Nephron progenitor cell (in vitro differentiated cells): ENCODE results near the gene TLN1.

ENCODE experiments used
- DNase-seq: peaks from one replicate; pipeline ENCODE4 v3.0.0; 2021
- H3K27ac Mint-ChIP-seq: 2 replicates; pipeline ENCODE4 v1.8.0; 2021; ENCODE audit warnings: mild to moderate bottlenecking, moderate library complexity, mixed read lengths
- H3K27me3 Mint-ChIP-seq: 2 replicates; pipeline ENCODE4 v1.8.0; 2021; ENCODE audit warnings: mild to moderate bottlenecking, low read depth, mixed read lengths; ENCODE audit not compliant: poor library complexity
- H3K36me3 Mint-ChIP-seq: 2 replicates; pipeline ENCODE4 v1.8.0; 2021; ENCODE audit warnings: low read depth, mixed read lengths
- H3K4me1 Mint-ChIP-seq: 2 replicates; pipeline ENCODE4 v1.8.0; 2021; ENCODE audit warnings: mixed read lengths
- H3K4me3 Mint-ChIP-seq: 2 replicates; pipeline ENCODE4 v1.8.0; 2021; ENCODE audit warnings: mild to moderate bottlenecking, moderate library complexity, mixed read lengths
- H3K9me3 Mint-ChIP-seq: 2 replicates; pipeline ENCODE4 v1.8.0; 2021; ENCODE audit warnings: mild to moderate bottlenecking, moderate library complexity, mixed read lengths
- CTCF ChIP-seq: fragments of 200-600 bp; sonication (generic); IDR thresholded peaks from 2 replicates; pipeline ENCODE4 v1.5.0; 2021; ENCODE audit warnings: antibody characterized with exemption

Gene TLN1

GRCh38 chr9:35656348-35656747 is 75.6 kb downstream of the TLN1 start:
- no peak for DNase-seq
- Mint-ChIP-seq H3K4me1 (peaks cover 40% of the 10 kb centered on the region), H3K27ac (no peak overlapping the region), H3K27me3 (peaks cover 20% of the 10 kb centered on the region), H3K36me3 (peaks cover 16% of the 10 kb centered on the region), H3K9me3 (peaks cover 4% of the 10 kb centered on the region), H3K4me3 (peak overlapping the region; percentile 84)
- TF ChIP-seq CTCF: no peak

GRCh38 chr9:35653611-35654010 is 78.4 kb downstream of the TLN1 start:
- Mint-ChIP-seq H3K4me1 (peaks cover 26% of the 10 kb centered on the region), H3K4me3 (no peak overlapping the region), H3K27me3 (peaks cover 20% of the 10 kb centered on the region), H3K27ac (no peak overlapping the region), H3K36me3 (no peaks in the 10 kb centered on the region), H3K9me3 (peaks cover 4% of the 10 kb centered on the region)
- TF ChIP-seq CTCF: no peak
- no peak for DNase-seq

- H3K27ac Mint-ChIP-seq: no peak overlapping the region
- peaks cover 16% of the 10 kb centered on the region for H3K27me3 Mint-ChIP-seq
- TF ChIP-seq CTCF: no peak
- H3K9me3 Mint-ChIP-seq: peaks cover 2% of the 10 kb centered on the region
- no peaks in the 10 kb centered on the region for H3K36me3 Mint-ChIP-seq
- H3K4me3 Mint-ChIP-seq: no peak overlapping the region
- no peak for DNase-seq
- H3K4me1 Mint-ChIP-seq: peaks cover 34% of the 10 kb centered on the region
These were observed 79.2 kb downstream of the TLN1 start for GRCh38 chr9:35652829-35653209.

- Mint-ChIP-seq H3K4me1 (peaks cover 37% of the 10 kb centered on the region), H3K36me3 (no peaks in the 10 kb centered on the region), H3K27me3 (peaks cover 12% of the 10 kb centered on the region), H3K9me3 (no peaks in the 10 kb centered on the region), H3K27ac (no peak overlapping the region), H3K4me3 (no peak overlapping the region)
- no peak for DNase-seq
- TF ChIP-seq CTCF: no peak
These were observed 79.8 kb downstream of the TLN1 start for GRCh38 chr9:35651956-35652828.

GRCh38 chr9:35650341-35651158 is 81.4 kb downstream of the TLN1 start, which contains the start of gene SIT1:
TSS of gene SIT1 (minus strand) at chr9:35650931. CDS start at chr9:35650853, 78 bp downstream.
- no peaks in the 10 kb centered on the region for H3K36me3 Mint-ChIP-seq
- H3K27ac Mint-ChIP-seq: no peak within 1 kb of the TSS

More at GRCh38 chr9:35650341-35651158, 81.4 kb downstream of the TLN1 start, which contains the start of gene SIT1:
- TF ChIP-seq CTCF: no peak
- H3K4me1 Mint-ChIP-seq: peaks cover 34% of the 10 kb centered on the region
- H3K9me3 Mint-ChIP-seq: no peaks in the 10 kb centered on the region
- H3K27me3 Mint-ChIP-seq: peaks cover 9% of the 10 kb centered on the region
- no peak for DNase-seq
- no peak within 1 kb of the TSS for H3K4me3 Mint-ChIP-seq
